RWPE1 (cell line): ENCODE measurements around the gene HOMER1.

Source experiments
- CTCF ChIA-PET: fragments of 350-600 bp; sonication (Branson Sonifier 250); formaldehyde crosslinking; extraction: SDS; loops from one replicate; lab custom pipeline; 2021; lab: Yijun Ruan, JAX
- POLR2A ChIA-PET: fragments of 400-600 bp; formaldehyde crosslinking; extraction: SDS; loops from one replicate; lab custom pipeline; 2020; ENCODE audit warnings: antibody characterized with exemption; ENCODE audit not compliant: low non-redundant PET; lab: Yijun Ruan, JAX
- DNase-seq: peaks from one replicate; pipeline ENCODE4 v3.0.0; 2012; ENCODE audit warnings: low spot score
- H3K27ac ChIP-seq: fragments of 450-650 bp; 2 replicates; pipeline ENCODE4 v1.5.1; 2017
- TF ChIP-seq, protein P1 (sequence below): fragments of 450-650 bp; conservative IDR thresholded peaks from 2 replicates; pipeline ENCODE4 v1.5.1; 2017; ENCODE audit warnings: low read depth, mild to moderate bottlenecking

Gene HOMER1

DNA sequence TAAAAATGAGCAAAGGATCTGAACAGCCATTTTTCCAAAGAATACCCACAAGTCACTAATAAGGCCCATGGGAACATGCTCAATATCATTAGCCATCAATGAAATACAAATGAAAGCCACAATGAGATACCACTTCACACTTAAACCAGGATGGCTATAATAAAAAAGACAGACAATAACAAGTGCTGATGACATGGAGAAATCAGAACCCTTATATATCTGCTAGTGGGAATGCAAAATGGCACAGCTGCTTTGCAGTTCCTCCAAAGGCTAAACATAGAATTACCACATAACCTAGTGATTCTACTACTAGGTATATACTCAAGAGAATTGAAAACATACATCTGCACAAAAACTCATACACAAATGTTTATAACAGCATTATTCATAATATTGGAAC, 83.7 kb downstream of the HOMER1 start:
- TF ChIP-seq, protein P1, sequence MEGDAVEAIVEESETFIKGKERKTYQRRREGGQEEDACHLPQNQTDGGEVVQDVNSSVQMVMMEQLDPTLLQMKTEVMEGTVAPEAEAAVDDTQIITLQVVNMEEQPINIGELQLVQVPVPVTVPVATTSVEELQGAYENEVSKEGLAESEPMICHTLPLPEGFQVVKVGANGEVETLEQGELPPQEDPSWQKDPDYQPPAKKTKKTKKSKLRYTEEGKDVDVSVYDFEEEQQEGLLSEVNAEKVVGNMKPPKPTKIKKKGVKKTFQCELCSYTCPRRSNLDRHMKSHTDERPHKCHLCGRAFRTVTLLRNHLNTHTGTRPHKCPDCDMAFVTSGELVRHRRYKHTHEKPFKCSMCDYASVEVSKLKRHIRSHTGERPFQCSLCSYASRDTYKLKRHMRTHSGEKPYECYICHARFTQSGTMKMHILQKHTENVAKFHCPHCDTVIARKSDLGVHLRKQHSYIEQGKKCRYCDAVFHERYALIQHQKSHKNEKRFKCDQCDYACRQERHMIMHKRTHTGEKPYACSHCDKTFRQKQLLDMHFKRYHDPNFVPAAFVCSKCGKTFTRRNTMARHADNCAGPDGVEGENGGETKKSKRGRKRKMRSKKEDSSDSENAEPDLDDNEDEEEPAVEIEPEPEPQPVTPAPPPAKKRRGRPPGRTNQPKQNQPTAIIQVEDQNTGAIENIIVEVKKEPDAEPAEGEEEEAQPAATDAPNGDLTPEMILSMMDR = no peak
- H3K27ac ChIP-seq = no peak overlapping the region
- DNase-seq = no peak
- CTCF ChIA-PET = interaction anchor here (1.2 kb wide), 1 partner anchor 423 kb away, joined by 4 read pairs; no protein-coding TSS in a partner anchor
- POLR2A ChIA-PET = no interaction called here

DNA sequence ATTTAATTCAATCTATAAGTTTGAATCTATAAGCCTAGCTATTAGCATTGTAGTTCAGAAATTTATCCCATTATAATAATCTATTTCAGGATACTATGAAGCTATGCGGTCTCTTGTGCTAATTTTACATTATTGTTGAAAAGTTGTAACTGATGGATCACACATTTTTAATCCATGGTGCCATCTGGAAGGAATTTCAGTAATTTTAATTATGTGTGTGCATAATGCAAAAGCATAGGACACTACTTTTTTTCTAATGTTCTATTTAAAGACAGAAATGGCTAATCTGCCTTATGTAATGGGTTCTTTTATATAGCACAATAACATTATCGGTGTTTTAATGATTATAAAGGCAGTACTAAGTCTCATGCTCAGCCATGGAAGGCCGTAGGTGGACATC, 90.6 kb downstream of the HOMER1 start:
- ChIA-PET POLR2A (no interaction called here), CTCF (no interaction called here)
- no peak for DNase-seq
- no peak overlapping the region for H3K27ac ChIP-seq
- TF ChIP-seq, protein P1 = no peak

DNA sequence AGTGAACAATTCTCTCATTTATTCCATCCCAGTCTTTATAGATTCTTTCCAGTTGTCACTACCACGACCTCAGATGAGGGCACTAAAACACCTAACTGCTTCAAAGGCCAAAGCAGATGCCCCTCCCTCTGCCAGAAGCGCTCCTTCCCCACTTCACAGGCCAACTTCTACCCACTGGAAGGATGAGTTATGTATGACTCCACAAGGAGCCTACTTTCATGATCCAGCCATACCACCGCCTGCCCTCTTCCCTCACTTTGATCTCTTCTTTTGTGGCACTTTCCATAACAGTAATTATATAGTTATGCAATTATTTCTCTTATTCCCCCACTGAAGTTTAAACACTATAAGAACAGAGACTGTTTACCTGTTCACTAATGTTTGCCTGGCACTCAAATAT, 93.7 kb downstream of the HOMER1 start:
- ChIA-PET POLR2A (no interaction called here), CTCF (interaction anchor here (1.1 to 1.7 kb wide), 2 partner anchors 10 to 396 kb away, joined by 5 to 10 read pairs; no protein-coding TSS in a partner anchor)
- no peak for DNase-seq
- H3K27ac ChIP-seq = no peak overlapping the region
- TF ChIP-seq, protein P1 = no peak

DNA sequence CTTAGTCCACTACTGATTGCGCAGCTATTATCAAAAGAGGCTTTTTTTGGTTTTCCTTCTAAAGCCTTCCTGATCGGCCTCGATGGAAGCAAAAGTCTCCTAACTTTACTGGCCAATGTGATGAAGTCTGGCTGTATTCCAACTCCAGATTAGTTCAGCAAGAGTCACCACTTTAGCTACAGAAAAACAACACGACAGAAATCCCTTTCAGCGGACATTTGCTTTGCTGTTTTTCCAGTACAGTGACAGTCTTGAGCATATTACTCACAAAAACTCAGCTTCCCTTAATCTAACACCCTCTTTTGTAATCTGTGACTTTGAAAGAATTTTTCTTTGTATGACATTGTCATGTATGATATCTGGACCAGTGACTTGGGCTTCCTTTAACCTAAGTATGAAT, 95.7 kb downstream of the HOMER1 start:
- no peak for DNase-seq
- CTCF ChIA-PET = interaction anchor here (0.7 kb wide), 1 partner anchor 406 kb away, joined by 4 read pairs; no protein-coding TSS in a partner anchor
- TF ChIP-seq, protein P1 = no peak
- no peak overlapping the region for H3K27ac ChIP-seq
- POLR2A ChIA-PET = no interaction called here

DNA sequence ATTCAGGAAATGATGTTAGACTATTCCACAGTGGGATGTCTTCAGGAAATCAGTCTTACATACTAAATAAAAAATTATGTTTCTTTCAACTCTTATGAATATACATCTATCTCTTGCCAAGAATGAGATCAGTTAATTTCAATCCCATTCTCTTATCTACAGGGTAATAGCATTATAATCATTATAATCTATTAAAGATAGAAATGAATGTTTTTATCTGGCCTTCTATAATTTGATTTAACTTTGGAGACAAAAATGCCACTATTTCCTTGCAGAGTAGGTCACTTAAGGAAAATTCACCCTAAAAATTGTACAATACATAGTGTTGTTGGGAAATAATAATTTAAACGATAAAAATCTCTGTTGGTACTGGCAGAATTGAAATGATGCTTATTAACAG, 96.4 kb downstream of the HOMER1 start:
- no peak for DNase-seq
- CTCF ChIA-PET = interaction anchor here (0.5 kb wide), 1 partner anchor 928 kb away, joined by 3 read pairs; no protein-coding TSS in a partner anchor
- POLR2A ChIA-PET = no interaction called here
- H3K27ac ChIP-seq = no peak overlapping the region
- TF ChIP-seq, protein P1 = no peak

DNA sequence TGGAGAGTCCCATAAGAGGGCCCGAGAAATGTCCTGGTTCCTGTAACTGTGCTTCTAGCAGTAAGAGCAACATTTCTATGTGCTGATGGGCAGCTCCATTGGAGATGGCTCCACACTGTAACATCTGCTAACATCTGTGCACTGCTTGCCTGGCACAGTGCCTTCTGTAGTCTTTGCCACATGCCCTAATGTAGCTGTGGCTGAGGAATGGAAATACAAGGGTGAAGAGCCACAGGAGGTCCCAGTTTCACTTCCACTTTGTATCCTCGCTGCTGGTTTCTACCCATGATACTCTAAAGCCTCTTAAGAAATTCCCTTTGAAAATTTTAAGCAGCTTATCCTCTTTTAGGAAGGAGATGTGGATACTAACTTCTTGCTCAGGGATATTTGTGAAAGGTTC, 97.4 kb downstream of the HOMER1 start:
- no peak overlapping the region for H3K27ac ChIP-seq
- CTCF ChIA-PET = interaction anchor here (1.0 kb wide), 1 partner anchor 542 kb away, joined by 3 read pairs; no protein-coding TSS in a partner anchor
- TF ChIP-seq, protein P1 = no peak
- no peak for DNase-seq
- POLR2A ChIA-PET = interaction anchor here (0.5 kb wide), 1 partner anchor 60 kb away, joined by 3 read pairs; no protein-coding TSS in a partner anchor
